ENCODE measurements around the gene ZCCHC18. TPM values are rescaled to one million over a fixed set of nuclear protein-coding genes. Genes with fewer than 3 reads are reported as not detected.
"Not testable (repeated sequence)": the region's sequence is repeated elsewhere in the genome, so short reads cannot be mapped to it uniquely, and the experiment has no call there.

The ZCCHC18 gene
- 1 to 10 TPM in 3 of 10 donors, under 1 TPM in 6, not detected in 1; 0.38 to 1.7 (median 0.52) TPM for total RNA-seq
- polyA plus RNA-seq = under 1 TPM; 0.48 to 0.80 TPM
- long read RNA-seq, donor 1, partial matches to known transcripts = 0 of 1 reads
- long read RNA-seq, donor 1, other reads (novel, unspliced or antisense) = 0 of 1 reads
- long read RNA-seq, donor 2, partial matches to known transcripts = 0 of 1 reads
- long read RNA-seq, donor 2, other reads (novel, unspliced or antisense) = 0 of 1 reads
- long read RNA-seq, donor 3, partial matches to known transcripts = 0 of 3 reads
- long read RNA-seq, donor 3, other reads (novel, unspliced or antisense) = 2 of 3 reads

GRCh38 chrX:104112326-104112951, at the start of gene ZCCHC18:
ZCCHC18 (plus strand) TSS chrX:104112523; CDS start chrX:104114112, 1,589 bp downstream.
- Histone ChIP-seq H3K4me3 (peak within 1 kb of the TSS; percentile 28 to 76 (median 64)), H3K36me3 (no peaks in the 10 kb centered on the region), H3K9me3 (no peaks in the 10 kb centered on the region), H3K4me1 (peaks cover 0 to 20% (median 4%) of the 10 kb centered on the region in 9 donors), H3K27me3 (peaks cover 0 to 36% (median 0%) of the 10 kb centered on the region in 7 donors), H3K27ac (peak within 1 kb of the TSS in 9 of 10 donors; percentile 47 to 80 (median 70))
- DNase-seq (peak; percentile 32 to 59), ATAC-seq (peak; percentile 84 to 90 (median 88))
- 0% methylated on average over 32 to 67 of the region's 67 CpGs for WGBS, 2 donors
- no peak for TF ChIP-seq CTCF (IDR thresholded peaks at IDR 0.05)
- intact Hi-C loops (cut with DNase I) = no loop called here

GRCh38 chrX:104062636-104063035, 49.7 kb upstream of the ZCCHC18 start:
- H3K4me1 ChIP-seq; intact Hi-C loops (cut with DNase I); H3K27ac ChIP-seq; H3K9me3 ChIP-seq; DNase-seq; H3K4me3 ChIP-seq; ATAC-seq; H3K27me3 ChIP-seq; H3K36me3 ChIP-seq: not testable (repeated sequence)
- 92 to 100% methylated on average over 2 to 9 of the region's 18 CpGs for WGBS, 2 donors

- H3K27ac ChIP-seq; DNase-seq; H3K27me3 ChIP-seq; H3K9me3 ChIP-seq; intact Hi-C loops (cut with DNase I); H3K4me1 ChIP-seq; H3K4me3 ChIP-seq; H3K36me3 ChIP-seq: not testable (repeated sequence)
- WGBS, 2 donors = no CpG with 5 or more reads among the region's 46 CpGs
- peak in 7 of 8 donors; percentile 75 to 93 (median 90) for ATAC-seq
These were observed 36.4 kb upstream of the ZCCHC18 start, which contains the start of gene TMSB15C for GRCh38 chrX:104075778-104076445. TMSB15C (minus strand) TSS chrX:104076236.

GRCh38 chrX:104077854-104078253, 34.5 kb upstream of the ZCCHC18 start:
- H3K4me1 ChIP-seq; H3K27ac ChIP-seq; H3K4me3 ChIP-seq; H3K27me3 ChIP-seq; ATAC-seq; H3K36me3 ChIP-seq; intact Hi-C loops (cut with DNase I); H3K9me3 ChIP-seq; DNase-seq: not testable (repeated sequence)
- no CpG with 5 or more reads among the region's 6 CpGs for WGBS, 2 donors

- Histone ChIP-seq H3K27ac (no peak overlapping the region), H3K27me3 (peaks cover 0 to 30% (median 0%) of the 10 kb centered on the region in 7 donors), H3K4me3 (no peak overlapping the region), H3K36me3 (no peaks in the 10 kb centered on the region), H3K9me3 (no peaks in the 10 kb centered on the region), H3K4me1 (no peaks in the 10 kb centered on the region)
- 63 to 86% methylated on average over 4 of the region's 4 CpGs for WGBS, 2 donors
- DNase-seq (no peak), ATAC-seq (no peak)
- intact Hi-C loops (cut with DNase I) = no loop called here
- no peak for TF ChIP-seq CTCF (IDR thresholded peaks at IDR 0.05)
These were observed 28.3 kb upstream of the ZCCHC18 start for GRCh38 chrX:104084063-104084462.

Measured in heart right ventricle (tissue), 16 donors.